Measurements from ENCODE around the gene IL17C.

Gene IL17C, protein sequence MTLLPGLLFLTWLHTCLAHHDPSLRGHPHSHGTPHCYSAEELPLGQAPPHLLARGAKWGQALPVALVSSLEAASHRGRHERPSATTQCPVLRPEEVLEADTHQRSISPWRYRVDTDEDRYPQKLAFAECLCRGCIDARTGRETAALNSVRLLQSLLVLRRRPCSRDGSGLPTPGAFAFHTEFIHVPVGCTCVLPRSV

DNA sequence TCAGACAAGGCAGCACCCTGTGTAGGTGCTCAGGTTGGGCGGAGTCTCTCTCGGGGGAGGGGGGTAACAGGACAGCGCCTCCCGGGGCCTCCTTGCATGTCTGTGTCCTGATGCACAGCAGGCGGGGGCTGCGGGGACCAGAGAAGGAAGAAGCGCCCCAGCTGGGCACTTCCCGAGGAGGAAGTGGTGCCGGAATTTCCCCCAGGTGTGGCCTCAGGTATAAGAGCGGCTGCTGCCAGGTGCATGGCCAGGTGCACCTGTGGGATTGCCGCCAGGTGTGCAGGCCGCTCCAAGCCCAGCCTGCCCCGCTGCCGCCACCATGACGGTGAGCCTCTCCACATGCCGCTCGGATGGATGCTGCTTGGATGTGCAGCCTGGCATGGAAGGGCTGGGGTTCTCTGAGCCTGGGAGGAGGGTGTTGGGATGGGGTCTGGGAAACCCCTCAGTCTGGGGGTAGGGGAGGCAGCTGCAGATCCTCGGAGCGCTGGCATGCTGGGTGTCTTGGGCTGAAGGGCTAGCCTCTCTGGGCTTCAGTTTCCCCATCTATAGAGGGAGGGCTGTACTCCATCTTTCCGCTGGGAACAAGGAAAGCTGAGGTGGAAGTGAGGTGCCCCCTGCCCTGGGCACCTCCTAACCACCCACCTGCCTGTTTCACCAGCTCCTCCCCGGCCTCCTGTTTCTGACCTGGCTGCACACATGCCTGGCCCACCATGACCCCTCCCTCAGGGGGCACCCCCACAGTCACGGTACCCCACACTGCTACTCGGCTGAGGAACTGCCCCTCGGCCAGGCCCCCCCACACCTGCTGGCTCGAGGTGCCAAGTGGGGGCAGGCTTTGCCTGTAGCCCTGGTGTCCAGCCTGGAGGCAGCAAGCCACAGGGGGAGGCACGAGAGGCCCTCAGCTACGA is at the start of gene IL17C:
Gene IL17C (plus strand): TSS at position 250 of the 908 bp plus-strand sequence. CDS start 70 bp downstream, at position 320.
- Histone ChIP-seq H3K4me2 (ENCODE audit: low read length) (no peak within 1 kb of the TSS), H3K4me1 (no peaks in the 10 kb centered on the region), H2AFZ (no peak within 1 kb of the TSS), H3K27me3 (ENCODE audit: control insufficient read depth, insufficient read depth, low read length) (no peaks in the 10 kb centered on the region), H3K9me3 (ENCODE audit: control insufficient read depth, low read length) (no peaks in the 10 kb centered on the region), H3K36me3 (ENCODE audit: control insufficient read depth, insufficient read depth, low read length) (no peaks in the 10 kb centered on the region), H3K9ac (no peak within 1 kb of the TSS), H3K27ac (no peak within 1 kb of the TSS), H3K4me3 (ENCODE audit: low read depth, low read length) (no peak within 1 kb of the TSS), H3K79me2 (no peaks in the 10 kb centered on the region)
- TF ChIP-seq CTCF (IDR thresholded peaks at IDR 0.05): no peak

GRCh38 chr16:88588754-88589153 is 49.6 kb upstream of the IL17C start:
- peaks cover 44% of the 10 kb centered on the region for H3K79me2 ChIP-seq
- H3K9ac ChIP-seq: no peak overlapping the region
- H2AFZ ChIP-seq: no peak overlapping the region
- no peak overlapping the region for H3K4me2 ChIP-seq (ENCODE audit: low read length)
- no peak overlapping the region for H3K27ac ChIP-seq
- no peak overlapping the region for H3K4me3 ChIP-seq (ENCODE audit: low read depth, low read length)
- no peaks in the 10 kb centered on the region for H3K36me3 ChIP-seq (ENCODE audit: control insufficient read depth, insufficient read depth, low read length)
- no peaks in the 10 kb centered on the region for H3K4me1 ChIP-seq
- no peaks in the 10 kb centered on the region for H3K9me3 ChIP-seq (ENCODE audit: control insufficient read depth, low read length)
- no peak for TF ChIP-seq CTCF (IDR thresholded peaks at IDR 0.05)
- H3K27me3 ChIP-seq (ENCODE audit: control insufficient read depth, insufficient read depth, low read length): no peaks in the 10 kb centered on the region

DNA sequence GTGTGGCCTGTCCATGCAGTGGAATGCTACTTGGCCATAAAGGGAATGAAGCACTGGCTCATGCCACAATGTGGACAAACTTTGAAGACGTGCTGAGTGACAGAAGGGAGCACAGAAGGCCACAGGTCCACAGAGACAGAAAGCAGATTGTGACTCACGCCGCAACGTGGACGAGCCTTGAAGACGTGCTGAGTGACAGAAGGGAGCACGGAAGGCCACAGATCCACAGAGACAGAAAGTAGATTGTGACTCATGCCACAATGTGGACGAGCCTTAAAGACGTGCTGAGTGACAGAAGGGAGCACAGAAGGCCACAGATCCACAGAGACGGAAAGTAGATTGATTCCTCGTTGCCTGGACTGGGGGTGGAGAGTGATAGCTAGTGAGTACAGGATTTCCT is 48.9 kb upstream of the IL17C start:
- Histone ChIP-seq H3K36me3 (ENCODE audit: control insufficient read depth, insufficient read depth, low read length) (no peaks in the 10 kb centered on the region), H3K9me3 (ENCODE audit: control insufficient read depth, low read length) (no peaks in the 10 kb centered on the region), H3K4me2 (ENCODE audit: low read length) (no peak overlapping the region), H3K4me3 (ENCODE audit: low read depth, low read length) (no peak overlapping the region), H3K27me3 (ENCODE audit: control insufficient read depth, insufficient read depth, low read length) (no peaks in the 10 kb centered on the region), H3K4me1 (no peaks in the 10 kb centered on the region), H3K79me2 (peaks cover 44% of the 10 kb centered on the region), H3K9ac (no peak overlapping the region), H2AFZ (no peak overlapping the region), H3K27ac (no peak overlapping the region)
- no peak for TF ChIP-seq CTCF (IDR thresholded peaks at IDR 0.05)

GRCh38 chr16:88591577-88592021 is 46.8 kb upstream of the IL17C start:
- Histone ChIP-seq H3K9ac (no peak overlapping the region), H3K36me3 (ENCODE audit: control insufficient read depth, insufficient read depth, low read length) (no peaks in the 10 kb centered on the region), H3K79me2 (peaks cover 32% of the 10 kb centered on the region), H3K4me3 (ENCODE audit: low read depth, low read length) (no peak overlapping the region), H2AFZ (no peak overlapping the region), H3K27ac (no peak overlapping the region), H3K27me3 (ENCODE audit: control insufficient read depth, insufficient read depth, low read length) (no peaks in the 10 kb centered on the region), H3K9me3 (ENCODE audit: control insufficient read depth, low read length) (no peaks in the 10 kb centered on the region), H3K4me2 (ENCODE audit: low read length) (no peak overlapping the region), H3K4me1 (no peaks in the 10 kb centered on the region)
- no peak for TF ChIP-seq CTCF (IDR thresholded peaks at IDR 0.05)

Measured in parathyroid adenoma (tissue), 2 donors.